Measurements from ENCODE around the gene FAM234A.

Gene FAM234A

DNA sequence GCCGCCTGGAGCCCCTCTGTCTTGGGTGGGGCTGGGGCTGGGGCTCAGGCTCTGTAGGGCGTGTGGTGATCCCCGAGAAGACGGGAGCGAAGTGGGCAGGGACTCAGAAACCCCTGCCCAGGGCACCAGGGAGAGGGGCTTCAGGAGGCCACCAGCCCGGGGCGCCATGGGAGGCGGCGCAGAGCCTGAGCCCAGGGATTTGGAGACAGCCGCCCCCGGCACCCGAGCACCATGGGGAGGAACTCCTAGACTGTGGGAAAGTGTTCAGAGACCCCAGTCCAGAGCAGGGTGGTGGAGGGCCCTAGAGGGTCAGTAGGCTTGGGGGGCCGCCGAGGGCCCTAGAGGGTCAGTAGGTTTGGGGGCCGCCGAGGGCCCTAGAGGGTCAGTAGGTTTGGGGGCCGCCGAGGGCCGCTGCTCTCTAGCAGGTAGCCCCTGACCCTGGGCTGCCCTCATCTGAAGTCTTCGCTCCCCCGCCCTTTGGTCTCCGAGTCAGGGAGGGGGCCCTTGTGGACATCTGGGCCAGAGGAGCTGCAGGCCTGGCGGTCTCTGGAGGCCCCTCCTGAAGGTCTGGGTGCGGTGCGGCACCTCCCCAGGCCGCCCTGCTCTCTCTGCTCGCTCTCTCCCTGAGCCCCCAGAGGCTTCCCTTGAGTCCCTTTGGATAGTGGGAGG is 46.5 kb downstream of the FAM234A start:
- no peak overlapping the region for H2BK12ac ChIP-seq (ENCODE audit: low read length in 2 of 2)
- no peak overlapping the region for H3K4ac ChIP-seq (ENCODE audit: low read depth in 1 of 2, low read length in 2 of 2)
- no peak overlapping the region for H3K23ac ChIP-seq (ENCODE audit: low read length in 2 of 2)
- no peak for DNase-seq
- WGBS: 58% methylated on average over 23 of the region's 27 CpGs
- H2AFZ ChIP-seq (ENCODE audit: low read depth, low read length): no peak overlapping the region
- H3K4me1 ChIP-seq (ENCODE audit: control insufficient read depth, insufficient read depth, low read depth, low read length): peaks cover 17% of the 10 kb centered on the region
- no peak overlapping the region for H2AK5ac ChIP-seq (ENCODE audit: low read length, severe bottlenecking)
- H3K79me1 ChIP-seq (replicated peaks; ENCODE audit: low read length, poor library complexity, severe bottlenecking): no peaks in the 10 kb centered on the region
- H2BK15ac ChIP-seq (ENCODE audit: low read depth, poor library complexity, severe bottlenecking): no peak overlapping the region
- H3K4me2 ChIP-seq (ENCODE audit: low read length, poor library complexity, severe bottlenecking): peak overlapping the region; percentile 71
- H2BK120ac ChIP-seq (ENCODE audit: low read depth, low read length): no peak overlapping the region
- H3K36me3 ChIP-seq (ENCODE audit: control insufficient read depth in 1 of 2, insufficient read depth in 2 of 2, low read depth in 1 of 2, low read length in 2 of 2): peaks cover 0 to 14% of the 10 kb centered on the region in 2 experiments
- no peaks in the 10 kb centered on the region for H3K9me3 ChIP-seq (ENCODE audit: control insufficient read depth, low read length)
- H4K8ac ChIP-seq (ENCODE audit: low read length): no peak overlapping the region
- no peak overlapping the region for H3K27ac ChIP-seq (ENCODE audit: low read length, poor library complexity, severe bottlenecking)
- no peak overlapping the region for H3K9ac ChIP-seq (ENCODE audit: low read length)
- H3K27me3 ChIP-seq (ENCODE audit: control insufficient read depth in 1 of 2, insufficient read depth in 1 of 2, low read length in 2 of 2): peaks cover 33 to 36% of the 10 kb centered on the region in 2 experiments
- no peak overlapping the region for H3K18ac ChIP-seq (ENCODE audit: low read depth in 1 of 2, low read length in 2 of 2)
- no peak overlapping the region for H4K91ac ChIP-seq (ENCODE audit: low read length)
- H3K14ac ChIP-seq (ENCODE audit: low read length in 2 of 2): no peak overlapping the region
- no peak overlapping the region for H2BK5ac ChIP-seq (ENCODE audit: low read depth, low read length, poor library complexity, severe bottlenecking)
- H3K4me3 ChIP-seq (ENCODE audit: insufficient read depth in 1 of 2, low read depth in 1 of 2, low read length in 2 of 2): no peak overlapping the region

DNA sequence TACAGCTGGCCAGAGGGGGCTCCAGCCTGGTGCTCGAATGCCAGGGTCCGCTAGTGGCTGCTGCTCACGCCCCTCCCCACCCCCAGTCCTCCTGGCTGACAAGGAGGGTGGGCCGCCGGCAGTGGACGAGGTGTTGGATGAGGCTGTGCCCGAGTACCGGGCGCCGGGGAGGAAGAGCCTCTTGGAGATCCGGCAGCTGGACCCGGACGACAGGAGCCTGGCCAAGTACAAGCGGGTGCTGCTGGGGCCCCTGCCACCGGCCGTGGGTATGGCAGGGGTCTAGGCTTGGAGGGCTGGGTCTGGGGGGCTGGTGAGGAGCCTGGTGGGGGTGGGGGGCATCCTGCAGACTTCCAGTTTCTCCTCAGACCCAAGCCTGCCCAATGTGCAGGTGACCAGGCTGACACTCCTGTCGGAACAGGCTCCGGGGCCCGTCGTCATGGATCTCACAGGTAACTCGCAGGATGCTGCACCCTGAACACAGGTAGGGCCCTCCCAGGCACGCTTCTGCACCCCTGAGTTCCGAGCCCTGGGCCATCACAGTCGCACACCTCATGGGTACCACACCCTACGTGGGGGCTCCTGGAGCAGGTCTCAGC is 47.1 kb downstream of the FAM234A start:
- no peak overlapping the region for H3K9ac ChIP-seq (ENCODE audit: low read length)
- peaks cover under 1 to 20% of the 10 kb centered on the region in 2 experiments for H3K36me3 ChIP-seq (ENCODE audit: control insufficient read depth in 1 of 2, insufficient read depth in 2 of 2, low read depth in 1 of 2, low read length in 2 of 2)
- no peak overlapping the region for H3K23ac ChIP-seq (ENCODE audit: low read length in 2 of 2)
- no peak overlapping the region for H3K14ac ChIP-seq (ENCODE audit: low read length in 2 of 2)
- H2AFZ ChIP-seq (ENCODE audit: low read depth, low read length): no peak overlapping the region
- no peak overlapping the region for H3K4me3 ChIP-seq (ENCODE audit: insufficient read depth in 1 of 2, low read depth in 1 of 2, low read length in 2 of 2)
- peaks cover 30 to 33% of the 10 kb centered on the region in 2 experiments for H3K27me3 ChIP-seq (ENCODE audit: control insufficient read depth in 1 of 2, insufficient read depth in 1 of 2, low read length in 2 of 2)
- no peak overlapping the region for H3K27ac ChIP-seq (ENCODE audit: low read length, poor library complexity, severe bottlenecking)
- no peak overlapping the region for H2BK12ac ChIP-seq (ENCODE audit: low read length in 2 of 2)
- no peak overlapping the region for H4K91ac ChIP-seq (ENCODE audit: low read length)
- no peak overlapping the region for H3K18ac ChIP-seq (ENCODE audit: low read depth in 1 of 2, low read length in 2 of 2)
- peaks cover 17% of the 10 kb centered on the region for H3K4me1 ChIP-seq (ENCODE audit: control insufficient read depth, insufficient read depth, low read depth, low read length)
- 78% methylated on average over 24 of the region's 25 CpGs for WGBS
- H3K9me3 ChIP-seq (ENCODE audit: control insufficient read depth, low read length): no peaks in the 10 kb centered on the region
- no peak overlapping the region for H2BK5ac ChIP-seq (ENCODE audit: low read depth, low read length, poor library complexity, severe bottlenecking)
- no peak overlapping the region for H3K4ac ChIP-seq (ENCODE audit: low read depth in 1 of 2, low read length in 2 of 2)
- no peak for DNase-seq
- H2BK120ac ChIP-seq (ENCODE audit: low read depth, low read length): no peak overlapping the region
- H2AK5ac ChIP-seq (ENCODE audit: low read length, severe bottlenecking): no peak overlapping the region
- H3K79me1 ChIP-seq (replicated peaks; ENCODE audit: low read length, poor library complexity, severe bottlenecking): no peaks in the 10 kb centered on the region
- H4K8ac ChIP-seq (ENCODE audit: low read length): no peak overlapping the region
- H3K4me2 ChIP-seq (ENCODE audit: low read length, poor library complexity, severe bottlenecking): no peak overlapping the region
- H2BK15ac ChIP-seq (ENCODE audit: low read depth, poor library complexity, severe bottlenecking): no peak overlapping the region

DNA sequence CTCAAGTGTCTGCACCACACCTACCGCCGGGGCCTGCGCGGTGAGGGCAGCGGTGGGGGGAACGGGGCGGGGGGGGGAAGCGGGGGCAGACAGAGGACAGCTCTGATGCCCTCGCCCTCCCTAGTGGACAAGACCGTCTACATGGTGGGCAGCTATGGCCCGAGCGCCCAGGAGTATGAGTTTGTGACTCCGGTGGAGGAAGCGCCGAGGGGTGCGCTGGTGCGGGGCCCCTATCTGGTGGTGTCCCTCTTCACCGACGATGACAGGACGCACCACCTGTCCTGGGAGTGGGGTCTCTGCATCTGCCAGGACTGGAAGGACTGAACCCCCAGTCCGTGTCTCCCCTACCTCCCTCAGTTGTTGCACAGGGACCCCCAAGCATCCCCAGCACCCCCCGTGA is 47.9 kb downstream of the FAM234A start:
- Histone ChIP-seq H2BK5ac (ENCODE audit: low read depth, low read length, poor library complexity, severe bottlenecking) (no peak overlapping the region), H3K79me1 (replicated peaks; ENCODE audit: low read length, poor library complexity, severe bottlenecking) (no peaks in the 10 kb centered on the region), H3K4me2 (ENCODE audit: low read length, poor library complexity, severe bottlenecking) (no peak overlapping the region), H3K4me1 (ENCODE audit: control insufficient read depth, insufficient read depth, low read depth, low read length) (peaks cover 17% of the 10 kb centered on the region), H2BK120ac (ENCODE audit: low read depth, low read length) (no peak overlapping the region), H2BK12ac (ENCODE audit: low read length in 2 of 2) (no peak overlapping the region), H2AK5ac (ENCODE audit: low read length, severe bottlenecking) (no peak overlapping the region), H3K36me3 (ENCODE audit: control insufficient read depth in 1 of 2, insufficient read depth in 2 of 2, low read depth in 1 of 2, low read length in 2 of 2) (peaks cover 7 to 28% of the 10 kb centered on the region in 2 experiments), H4K8ac (ENCODE audit: low read length) (no peak overlapping the region), H3K23ac (ENCODE audit: low read length in 2 of 2) (no peak overlapping the region), H3K9ac (ENCODE audit: low read length) (no peak overlapping the region), H3K27ac (ENCODE audit: low read length, poor library complexity, severe bottlenecking) (no peak overlapping the region), H3K9me3 (ENCODE audit: control insufficient read depth, low read length) (no peaks in the 10 kb centered on the region), H3K27me3 (ENCODE audit: control insufficient read depth in 1 of 2, insufficient read depth in 1 of 2, low read length in 2 of 2) (peaks cover 30 to 33% of the 10 kb centered on the region in 2 experiments), H4K91ac (ENCODE audit: low read length) (no peak overlapping the region), H3K14ac (ENCODE audit: low read length in 2 of 2) (no peak overlapping the region), H2BK15ac (ENCODE audit: low read depth, poor library complexity, severe bottlenecking) (no peak overlapping the region), H2AFZ (ENCODE audit: low read depth, low read length) (no peak overlapping the region), H3K18ac (ENCODE audit: low read depth in 1 of 2, low read length in 2 of 2) (no peak overlapping the region), H3K4ac (ENCODE audit: low read depth in 1 of 2, low read length in 2 of 2) (no peak overlapping the region), H3K4me3 (ENCODE audit: insufficient read depth in 1 of 2, low read depth in 1 of 2, low read length in 2 of 2) (no peak overlapping the region)
- WGBS: 84% methylated on average over 20 of the region's 22 CpGs
- DNase-seq: no peak

DNA sequence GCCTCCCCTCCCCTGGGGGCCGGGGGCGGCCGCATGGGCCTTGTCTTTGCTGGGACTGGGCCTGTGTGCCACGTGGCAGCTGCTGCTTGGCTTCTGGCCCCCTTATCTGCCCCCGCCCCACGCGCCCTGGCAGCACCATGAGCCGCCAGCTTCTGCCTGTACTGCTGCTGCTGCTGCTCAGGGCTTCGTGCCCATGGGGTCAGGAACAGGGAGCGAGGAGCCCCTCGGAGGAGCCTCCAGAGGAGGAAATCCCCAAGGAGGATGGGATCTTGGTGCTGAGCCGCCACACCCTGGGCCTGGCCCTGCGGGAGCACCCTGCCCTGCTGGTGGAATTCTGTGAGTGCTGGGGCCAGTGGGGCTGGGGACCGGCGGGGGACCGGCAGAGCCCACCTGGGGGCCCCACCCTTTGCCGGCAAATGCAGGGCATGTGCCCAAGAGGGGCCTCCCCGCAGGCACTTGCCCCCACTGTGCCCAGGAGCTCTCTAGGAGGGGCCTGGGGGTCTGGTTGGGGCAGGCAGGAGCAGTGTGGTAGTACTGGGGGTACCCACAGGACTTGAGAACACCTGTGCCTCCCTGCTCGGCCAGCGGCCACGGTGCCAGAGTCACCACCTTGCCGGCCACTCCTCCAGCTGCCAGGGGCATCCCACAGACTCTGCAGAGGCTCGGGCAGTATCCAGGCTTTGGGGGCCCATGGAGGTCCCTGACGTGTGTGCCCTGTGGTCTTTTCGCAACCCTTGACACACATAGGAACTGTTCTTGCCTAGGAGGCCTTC is 48.6 kb downstream of the FAM234A start, which contains the start of gene PDIA2:
PDIA2 (plus strand) TSS at position 132 of the 773 bp plus-strand sequence; CDS start at position 138, 6 bp downstream.
- WGBS: 90% methylated on average over 25 of the region's 25 CpGs
- no peak within 1 kb of the TSS for H4K8ac ChIP-seq (ENCODE audit: low read length)

More for the DNA sequence above, 48.6 kb downstream of the FAM234A start, which contains the start of gene PDIA2:
- H3K9me3 ChIP-seq (ENCODE audit: control insufficient read depth, low read length): no peaks in the 10 kb centered on the region
- no peak within 1 kb of the TSS for H3K18ac ChIP-seq (ENCODE audit: low read depth in 1 of 2, low read length in 2 of 2)
- peaks cover 17% of the 10 kb centered on the region for H3K4me1 ChIP-seq (ENCODE audit: control insufficient read depth, insufficient read depth, low read depth, low read length)
- H3K4ac ChIP-seq (ENCODE audit: low read depth in 1 of 2, low read length in 2 of 2): no peak within 1 kb of the TSS
- H3K9ac ChIP-seq (ENCODE audit: low read length): no peak within 1 kb of the TSS
- DNase-seq: no peak
- H2BK15ac ChIP-seq (ENCODE audit: low read depth, poor library complexity, severe bottlenecking): no peak within 1 kb of the TSS
- no peak within 1 kb of the TSS for H3K4me3 ChIP-seq (ENCODE audit: insufficient read depth in 1 of 2, low read depth in 1 of 2, low read length in 2 of 2)
- no peak within 1 kb of the TSS for H2AK5ac ChIP-seq (ENCODE audit: low read length, severe bottlenecking)
- no peak within 1 kb of the TSS for H2BK120ac ChIP-seq (ENCODE audit: low read depth, low read length)
- peaks cover 30 to 33% of the 10 kb centered on the region in 2 experiments for H3K27me3 ChIP-seq (ENCODE audit: control insufficient read depth in 1 of 2, insufficient read depth in 1 of 2, low read length in 2 of 2)
- H3K4me2 ChIP-seq (ENCODE audit: low read length, poor library complexity, severe bottlenecking): no peak within 1 kb of the TSS
- no peak within 1 kb of the TSS for H3K23ac ChIP-seq (ENCODE audit: low read length in 2 of 2)
- no peak within 1 kb of the TSS for H2BK12ac ChIP-seq (ENCODE audit: low read length in 2 of 2)
- no peak within 1 kb of the TSS for H4K91ac ChIP-seq (ENCODE audit: low read length)
- no peak within 1 kb of the TSS for H3K27ac ChIP-seq (ENCODE audit: low read length, poor library complexity, severe bottlenecking)
- H3K79me1 ChIP-seq (replicated peaks; ENCODE audit: low read length, poor library complexity, severe bottlenecking): no peaks in the 10 kb centered on the region
- no peak within 1 kb of the TSS for H2AFZ ChIP-seq (ENCODE audit: low read depth, low read length)
- no peak within 1 kb of the TSS for H2BK5ac ChIP-seq (ENCODE audit: low read depth, low read length, poor library complexity, severe bottlenecking)
- H3K36me3 ChIP-seq (ENCODE audit: control insufficient read depth in 1 of 2, insufficient read depth in 2 of 2, low read depth in 1 of 2, low read length in 2 of 2): peaks cover 14 to 35% of the 10 kb centered on the region in 2 experiments
- no peak within 1 kb of the TSS for H3K14ac ChIP-seq (ENCODE audit: low read length in 2 of 2)
